ENCODE data around the gene RASSF7. TPM values are rescaled to one million over a fixed set of nuclear protein-coding genes. Genes with fewer than 3 reads are reported as not detected.

RASSF7 gene
- total RNA-seq, 2 experiments from 2014 or later: 14.1 to 15.7 TPM

DNA sequence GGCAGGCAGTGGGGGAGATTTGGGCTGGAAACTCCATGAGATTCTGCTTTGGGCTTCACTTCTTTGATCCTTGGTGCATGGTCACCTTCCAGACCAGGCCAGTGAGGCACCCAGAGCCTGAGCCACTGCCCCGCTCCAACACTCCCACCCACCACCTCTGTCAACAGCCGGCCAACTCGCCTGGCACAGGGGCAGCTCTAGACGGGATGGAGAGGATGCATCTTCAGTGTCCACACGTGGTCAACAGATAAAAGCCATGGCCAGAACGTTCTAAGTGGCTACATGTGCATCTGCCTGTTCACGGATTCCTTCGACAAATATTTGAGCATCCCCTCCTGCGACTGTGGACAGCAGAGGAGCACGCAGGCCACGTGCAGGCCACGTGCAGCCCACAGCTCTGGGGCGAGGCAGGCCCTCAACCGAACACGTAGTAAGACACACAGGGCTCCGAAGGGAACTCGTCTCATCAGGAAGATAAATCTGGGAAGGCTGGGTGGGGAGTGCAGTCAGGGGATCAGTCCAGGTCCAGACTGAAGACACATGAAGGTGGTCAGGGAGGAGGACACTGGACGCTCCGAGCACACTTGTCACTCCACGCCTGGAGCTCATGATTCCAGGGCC is 22.2 kb upstream of the RASSF7 start:
- Mint-ChIP-seq H3K4me3 (peak overlapping the region; percentile 15), H3K9me3 (no peaks in the 10 kb centered on the region), H3K4me1 (ENCODE audit: low read depth) (peaks cover 16% of the 10 kb centered on the region), H3K27ac (peak overlapping the region; percentile 53), H3K27me3 (no peaks in the 10 kb centered on the region), H3K36me3 (ENCODE audit: low read depth) (peaks cover 4% of the 10 kb centered on the region)
- TF ChIP-seq, protein P1, sequence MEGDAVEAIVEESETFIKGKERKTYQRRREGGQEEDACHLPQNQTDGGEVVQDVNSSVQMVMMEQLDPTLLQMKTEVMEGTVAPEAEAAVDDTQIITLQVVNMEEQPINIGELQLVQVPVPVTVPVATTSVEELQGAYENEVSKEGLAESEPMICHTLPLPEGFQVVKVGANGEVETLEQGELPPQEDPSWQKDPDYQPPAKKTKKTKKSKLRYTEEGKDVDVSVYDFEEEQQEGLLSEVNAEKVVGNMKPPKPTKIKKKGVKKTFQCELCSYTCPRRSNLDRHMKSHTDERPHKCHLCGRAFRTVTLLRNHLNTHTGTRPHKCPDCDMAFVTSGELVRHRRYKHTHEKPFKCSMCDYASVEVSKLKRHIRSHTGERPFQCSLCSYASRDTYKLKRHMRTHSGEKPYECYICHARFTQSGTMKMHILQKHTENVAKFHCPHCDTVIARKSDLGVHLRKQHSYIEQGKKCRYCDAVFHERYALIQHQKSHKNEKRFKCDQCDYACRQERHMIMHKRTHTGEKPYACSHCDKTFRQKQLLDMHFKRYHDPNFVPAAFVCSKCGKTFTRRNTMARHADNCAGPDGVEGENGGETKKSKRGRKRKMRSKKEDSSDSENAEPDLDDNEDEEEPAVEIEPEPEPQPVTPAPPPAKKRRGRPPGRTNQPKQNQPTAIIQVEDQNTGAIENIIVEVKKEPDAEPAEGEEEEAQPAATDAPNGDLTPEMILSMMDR (IDR thresholded peaks at IDR 0.05): no peak
- Histone ChIP-seq H3K4me1 (ENCODE audit: insufficient read depth, low read length) (peaks cover 42% of the 10 kb centered on the region), H3K4me3 (ENCODE audit: low read length) (no peak overlapping the region), H3K36me3 (ENCODE audit: insufficient read depth, low read length) (peaks cover 2% of the 10 kb centered on the region), H3K27me3 (ENCODE audit: control insufficient read depth in 1 of 2, insufficient read depth in 2 of 2, low read length in 2 of 2) (no peaks in the 10 kb centered on the region), H3K27ac (ENCODE audit: low read depth in 1 of 2, low read length in 2 of 2) (no peak overlapping the region), H3K9me3 (ENCODE audit: control insufficient read depth in 1 of 2, insufficient read depth in 1 of 2, low read length in 2 of 2) (no peaks in the 10 kb centered on the region)
- ChIA-PET CTCF (no interaction called here), POLR2A (no interaction called here)
- no peak for ATAC-seq (ENCODE audit: poor library complexity)
- intact Hi-C loops (cut with DNase I, micrococcal nuclease): loop anchor here in 1 of 2 experiments (2.0 to 5.0 kb wide), 2 partner anchors 18 to 259 kb away; partner anchors contain the start of gene SLC25A22
- peak in 1 of 14 experiments; percentile 43 for DNase-seq

DNA sequence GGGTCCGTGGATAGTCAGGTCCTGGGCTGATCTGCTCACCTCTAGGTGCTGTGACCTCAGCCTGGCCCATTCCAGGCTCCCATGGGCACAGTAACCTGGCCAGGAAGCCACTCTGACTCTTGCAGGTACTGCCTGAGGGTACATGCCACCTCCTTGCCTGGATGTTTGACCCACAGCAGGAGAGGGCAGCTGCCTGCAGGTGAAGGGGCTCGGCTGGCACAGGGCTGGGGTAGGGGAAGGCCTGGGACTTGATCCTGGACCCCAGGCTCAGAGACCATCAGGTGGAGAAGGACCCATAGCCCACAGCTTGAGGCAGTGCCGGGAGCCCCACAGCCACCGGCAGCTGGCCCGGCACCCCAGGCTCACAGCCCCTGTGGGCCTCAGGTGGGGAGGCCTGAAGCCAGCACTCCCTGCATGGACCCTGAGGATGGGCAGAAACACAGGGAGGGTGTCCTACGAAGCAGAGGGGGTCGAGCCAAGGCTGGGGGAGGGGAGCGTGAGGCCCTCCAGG is 20.7 kb upstream of the RASSF7 start:
- no peaks in the 10 kb centered on the region for H3K27me3 ChIP-seq (ENCODE audit: control insufficient read depth in 1 of 2, insufficient read depth in 2 of 2, low read length in 2 of 2)
- H3K4me1 Mint-ChIP-seq (ENCODE audit: low read depth): peaks cover 16% of the 10 kb centered on the region
- no peak overlapping the region for H3K27ac ChIP-seq (ENCODE audit: low read depth in 1 of 2, low read length in 2 of 2)
- no peaks in the 10 kb centered on the region for H3K9me3 Mint-ChIP-seq
- DNase-seq: no peak
- peaks cover 4% of the 10 kb centered on the region for H3K36me3 Mint-ChIP-seq (ENCODE audit: low read depth)
- no peaks in the 10 kb centered on the region for H3K36me3 ChIP-seq (ENCODE audit: insufficient read depth, low read length)
- ATAC-seq (ENCODE audit: poor library complexity): no peak
- TF ChIP-seq, protein P1 (IDR thresholded peaks at IDR 0.05): no peak
- no peak overlapping the region for H3K4me3 Mint-ChIP-seq
- H3K9me3 ChIP-seq (ENCODE audit: control insufficient read depth in 1 of 2, insufficient read depth in 1 of 2, low read length in 2 of 2): no peaks in the 10 kb centered on the region
- no peak overlapping the region for H3K4me3 ChIP-seq (ENCODE audit: low read length)
- no peaks in the 10 kb centered on the region for H3K27me3 Mint-ChIP-seq
- ChIA-PET CTCF (no interaction called here), POLR2A (no interaction called here)
- intact Hi-C loops (cut with DNase I, micrococcal nuclease): loop anchor here in 1 of 2 experiments (2.0 to 5.0 kb wide), 2 partner anchors 17 to 257 kb away; partner anchors contain the start of gene SLC25A22
- peaks cover 28% of the 10 kb centered on the region for H3K4me1 ChIP-seq (ENCODE audit: insufficient read depth, low read length)
- no peak overlapping the region for H3K27ac Mint-ChIP-seq

DNA sequence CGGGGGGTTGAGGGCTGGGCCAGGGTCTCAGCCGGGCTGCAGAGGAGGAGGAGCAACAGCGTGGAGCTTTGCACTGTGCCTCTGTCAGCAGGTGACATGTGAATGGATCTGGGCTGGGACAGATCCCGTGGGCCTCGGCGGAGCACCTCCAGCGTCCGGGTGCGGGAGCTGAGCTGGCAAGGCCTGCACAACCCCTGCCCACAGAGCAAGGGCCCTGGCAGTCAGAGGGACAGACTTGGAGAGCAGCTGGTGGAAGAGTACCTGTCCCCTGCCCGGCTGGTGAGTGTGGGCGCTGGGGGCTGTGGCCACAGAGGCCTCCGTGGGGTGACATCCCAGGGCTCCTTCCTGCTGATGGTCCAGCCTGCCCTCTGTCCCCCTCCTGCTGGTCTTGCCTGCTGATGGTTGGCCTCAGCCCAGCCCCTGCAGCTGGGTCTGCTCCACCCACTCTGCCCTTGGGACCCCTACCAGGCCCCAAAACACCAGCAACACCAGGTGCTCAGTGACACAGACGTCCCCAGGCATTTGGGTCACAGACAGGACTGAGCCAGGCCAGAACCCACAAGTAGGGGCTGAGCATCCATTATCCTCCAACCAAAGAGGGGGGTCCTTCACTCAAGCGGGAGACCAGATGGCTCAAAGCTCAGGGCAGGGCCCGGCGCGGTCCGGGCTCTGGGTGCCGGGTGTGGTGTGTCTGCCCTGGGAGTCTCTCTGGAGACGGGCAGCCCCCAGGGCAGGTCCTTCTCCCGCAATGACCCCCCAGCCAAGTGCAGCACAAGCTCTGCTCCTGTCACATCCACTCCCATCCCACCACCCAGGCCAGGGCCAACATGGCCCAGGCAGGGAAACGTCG is 20.0 kb upstream of the RASSF7 start:
- DNase-seq (peak in 1 of 14 experiments; percentile 1), ATAC-seq (ENCODE audit: poor library complexity) (no peak)
- Mint-ChIP-seq H3K9me3 (no peaks in the 10 kb centered on the region), H3K4me1 (ENCODE audit: low read depth) (peaks cover 16% of the 10 kb centered on the region), H3K27ac (no peak overlapping the region), H3K36me3 (ENCODE audit: low read depth) (peaks cover 4% of the 10 kb centered on the region), H3K4me3 (no peak overlapping the region), H3K27me3 (no peaks in the 10 kb centered on the region)
- TF ChIP-seq, protein P1 (IDR thresholded peaks at IDR 0.05): no peak
- Histone ChIP-seq H3K27me3 (ENCODE audit: control insufficient read depth in 1 of 2, insufficient read depth in 2 of 2, low read length in 2 of 2) (no peaks in the 10 kb centered on the region), H3K4me1 (ENCODE audit: insufficient read depth, low read length) (peaks cover 28% of the 10 kb centered on the region), H3K9me3 (ENCODE audit: control insufficient read depth in 1 of 2, insufficient read depth in 1 of 2, low read length in 2 of 2) (no peaks in the 10 kb centered on the region), H3K36me3 (ENCODE audit: insufficient read depth, low read length) (no peaks in the 10 kb centered on the region), H3K27ac (ENCODE audit: low read depth in 1 of 2, low read length in 2 of 2) (no peak overlapping the region), H3K4me3 (ENCODE audit: low read length) (no peak overlapping the region)
- ChIA-PET CTCF (no interaction called here), POLR2A (no interaction called here)
- intact Hi-C loops (cut with DNase I, micrococcal nuclease): no loop called here

Measured in CD4-positive, alpha-beta T cell (primary cell).